Left lung (tissue), 14 donors: Measurements from ENCODE around the gene MS4A15. TPM values are rescaled to one million over a fixed set of nuclear protein-coding genes. Genes with fewer than 3 reads are reported as not detected.
"Not testable (repeated sequence)": the region's sequence is repeated elsewhere in the genome, so short reads cannot be mapped to it uniquely, and the experiment has no call there.

Experiments
- ATAC-seq: fragments of 200-7000 bp; cut with Tn5 transposase; one replicate; pipeline ENCODE4 v1.9.1; 2020; ENCODE audit warnings: moderate library complexity
- DNase-seq, 4 donors: peaks; one replicate each; pipeline ENCODE4 v3.0.0-alpha.2; 2013 to 2020
- H3K27ac ChIP-seq, 2 donors: fragments of 200-600 bp; sonication (generic) in 1 of 2; one replicate each; pipeline versions ENCODE4 v1.5.0 to v1.8.0; 2020 to 2021
- H3K27me3 ChIP-seq, 2 donors: fragments of 200-600 bp; sonication (generic) in 1 of 2; one replicate each; pipeline versions ENCODE4 v1.5.0 to v1.8.0; 2020 to 2021
- H3K36me3 ChIP-seq, 2 donors: fragments of 200-600 bp; sonication (generic) in 1 of 2; one replicate each; pipeline versions ENCODE4 v1.5.0 to v1.8.0; 2020 to 2021
- H3K4me1 ChIP-seq, 2 donors: fragments of 200-600 bp; one replicate each; pipeline ENCODE4 v1.8.0; 2021
- H3K4me3 ChIP-seq, 2 donors: fragments of 200-600 bp; sonication (generic) in 1 of 2; one replicate each; pipeline versions ENCODE4 v1.5.0 to v1.8.0; 2020 to 2021; ENCODE audit warnings: mild to moderate bottlenecking in 1 of 2
- H3K9me3 ChIP-seq, 2 donors: fragments of 200-600 bp; sonication (generic) in 1 of 2; one replicate each; pipeline versions ENCODE4 v1.5.0 to v1.8.0; 2020 to 2021
- CTCF ChIP-seq, 2 donors: fragments of 200-600 bp; sonication (generic) in 1 of 2; IDR thresholded peaks; one replicate each; pipeline versions ENCODE4 v1.5.0 to v1.8.0; 2021; ENCODE audit warnings: antibody characterized with exemption in 2 of 2
- intact Hi-C, 2 donors: fragments of 100-400 bp; cut with DNase I; formaldehyde crosslinking; loops; one replicate each; pipeline versions ENCODE4 v1.11.2 to v1.14.2; 2022
- long read RNA-seq, 12 donors: library from polyadenylated mRNA in 2 of 12; unstranded in 2 of 12; transcript quantifications; one replicate each; pipeline ENCODE4 v2.0.0 and lab custom pipeline, GENCODE V29; 2019 to 2026
- polyA plus RNA-seq, 6 donors: library from polyadenylated mRNA; unstranded; fragments of 120-200 nt; gene quantifications; one replicate each; pipeline ENCODE4 v1.2.1, GENCODE V29; 2013; ENCODE audit not compliant: insufficient read length in 6 of 6
- total RNA-seq, 2 donors: library from RNA; stranded (reverse); fragmentation: NEBNext Ultra II Directional; extraction: Animal tissue kit (Norgen Biotek cat#: 25700); gene quantifications; one replicate each; pipeline ENCODE4 v1.2.1, GENCODE V29; 2021
- donor health status: DM: no; HTN: yes; CAD: no.
- donor health status: DM: no; HTN: no; CAD: no.

MS4A15 gene, protein sequence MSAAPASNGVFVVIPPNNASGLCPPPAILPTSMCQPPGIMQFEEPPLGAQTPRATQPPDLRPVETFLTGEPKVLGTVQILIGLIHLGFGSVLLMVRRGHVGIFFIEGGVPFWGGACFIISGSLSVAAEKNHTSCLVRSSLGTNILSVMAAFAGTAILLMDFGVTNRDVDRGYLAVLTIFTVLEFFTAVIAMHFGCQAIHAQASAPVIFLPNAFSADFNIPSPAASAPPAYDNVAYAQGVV
- total RNA-seq (10 to 100 TPM in 1 of 2 donors, 1 to 10 TPM in 1; 8.7 to 13.4 TPM), polyA plus RNA-seq (not detected)
- long read RNA-seq, donor 1, result 0 reads
- long read RNA-seq, donor 2, result 0 reads
- long read RNA-seq, donor 3, result 0 reads
- long read RNA-seq, donor 4, partial matches to known transcripts, result 0 of 4 reads
- long read RNA-seq, donor 4, other reads (novel, unspliced or antisense), result 1 of 4 reads
- long read RNA-seq, donor 5, result 0 reads
- long read RNA-seq, donor 6, result 0 reads
- long read RNA-seq, donor 7, result 0 reads
- long read RNA-seq, donor 8, result 0 reads
- long read RNA-seq, donor 9, result 0 reads
- long read RNA-seq, donor 10, partial matches to known transcripts, result 0 of 12 reads
- long read RNA-seq, donor 10, other reads (novel, unspliced or antisense), result 6 of 12 reads
- long read RNA-seq, donor 11, result 0 reads
- long read RNA-seq, donor 12, result 0 reads

DNA sequence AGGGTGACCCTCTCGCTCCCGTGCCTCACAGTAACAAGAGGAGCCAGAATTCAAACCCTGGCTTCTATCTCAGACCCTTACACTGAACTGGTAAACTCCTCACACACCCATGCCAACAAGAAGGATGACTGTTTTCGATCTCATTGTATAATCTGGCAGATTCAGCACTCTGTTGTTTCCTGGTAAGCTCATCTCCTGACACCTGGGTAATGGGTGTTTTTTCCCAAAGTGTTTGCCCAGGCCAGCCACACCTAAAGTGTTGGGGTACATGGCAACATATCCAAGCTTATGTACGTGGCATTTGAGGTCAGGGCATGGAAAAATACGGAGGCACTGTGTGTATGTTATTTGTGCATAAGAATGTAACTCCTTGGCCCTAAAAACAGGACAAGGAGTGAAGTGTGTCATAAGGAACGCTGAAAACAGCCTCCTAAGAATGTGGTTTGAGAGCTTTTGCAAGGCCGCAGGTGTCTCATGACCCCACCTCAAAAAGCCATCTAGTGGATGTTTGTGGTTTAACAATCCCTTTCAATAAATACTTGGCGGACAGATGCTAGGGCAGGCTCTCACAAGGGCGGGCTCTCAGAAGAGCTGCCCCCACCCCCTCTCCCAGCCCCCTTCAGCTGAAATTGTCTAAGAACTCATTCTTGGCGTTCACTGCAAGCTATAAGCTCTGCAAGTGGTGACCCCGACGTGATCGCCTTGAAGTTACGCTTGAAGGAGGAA, at the start of gene MS4A15:
TSS of gene MS4A15 (plus strand) at position 561 of the 726 bp plus-strand sequence. CDS start 6,867 bp downstream, outside the sequence.
- Histone ChIP-seq H3K4me3 (peak within 1 kb of the TSS in 1 of 2 donors; percentile 9), H3K4me1 (no peaks in the 10 kb centered on the region), H3K9me3 (no peaks in the 10 kb centered on the region), H3K36me3 (no peaks in the 10 kb centered on the region), H3K27ac (peak within 1 kb of the TSS in 1 of 2 donors; percentile 30), H3K27me3 (peaks cover 0 to 27% of the 10 kb centered on the region in 2 donors)
- ATAC-seq (peak; percentile 87), DNase-seq (peak in 1 of 4 donors; percentile 11)
- peak in 1 of 2 donors; percentile 13 for TF ChIP-seq CTCF (IDR thresholded peaks at IDR 0.05)
- intact Hi-C loops, result no loop called here

- no peaks in the 10 kb centered on the region for H3K9me3 ChIP-seq
- peaks cover 0 to 4% of the 10 kb centered on the region in 2 donors for H3K27me3 ChIP-seq
- ATAC-seq (no peak), DNase-seq (no peak)
- no peak for TF ChIP-seq CTCF (IDR thresholded peaks at IDR 0.05)
- no peaks in the 10 kb centered on the region for H3K4me1 ChIP-seq
- no peak overlapping the region for H3K4me3 ChIP-seq
- H3K27ac ChIP-seq, result no peak overlapping the region
- intact Hi-C loops, result no loop called here
- H3K36me3 ChIP-seq, result no peaks in the 10 kb centered on the region
Measured at GRCh38 chr11:60706931-60707330, 49.7 kb upstream of the MS4A15 start.

GRCh38 chr11:60710482-60710881, 46.2 kb upstream of the MS4A15 start:
- no peaks in the 10 kb centered on the region for H3K9me3 ChIP-seq
- H3K27ac ChIP-seq, result no peak overlapping the region
- intact Hi-C loops, result no loop called here
- no peak overlapping the region for H3K4me3 ChIP-seq
- ATAC-seq, result no peak
- no peaks in the 10 kb centered on the region for H3K4me1 ChIP-seq
- peaks cover 0 to 4% of the 10 kb centered on the region in 2 donors for H3K27me3 ChIP-seq
- no peak for DNase-seq
- no peaks in the 10 kb centered on the region for H3K36me3 ChIP-seq
- no peak for TF ChIP-seq CTCF (IDR thresholded peaks at IDR 0.05)

- Histone ChIP-seq H3K36me3 (no peaks in the 10 kb centered on the region), H3K27ac (no peak overlapping the region), H3K27me3 (peaks cover 0 to 4% of the 10 kb centered on the region in 2 donors), H3K4me3 (no peak overlapping the region), H3K9me3 (no peaks in the 10 kb centered on the region), H3K4me1 (no peaks in the 10 kb centered on the region)
- intact Hi-C loops, result no loop called here
- no peak for DNase-seq
- no peak for TF ChIP-seq CTCF (IDR thresholded peaks at IDR 0.05)
- no peak for ATAC-seq
Measured at GRCh38 chr11:60711276-60711675, 45.4 kb upstream of the MS4A15 start.

- H3K36me3 ChIP-seq, H3K27ac ChIP-seq, ATAC-seq, H3K4me3 ChIP-seq, H3K9me3 ChIP-seq, H3K27me3 ChIP-seq, H3K4me1 ChIP-seq, DNase-seq, intact Hi-C loops: not testable (repeated sequence)
Measured at GRCh38 chr11:60713423-60713822, 43.2 kb upstream of the MS4A15 start.
